GM12872 (cell line): ENCODE data around the gene SLC6A6.

Source experiments
- TF ChIP-seq, protein P1 (sequence below): IDR thresholded peaks from 3 replicates; pipeline ENCODE4 v1.5.1; 2011; ENCODE audit warnings: low read depth, mild to moderate bottlenecking, low read length, moderate library complexity; ENCODE audit not compliant: insufficient read depth

The SLC6A6 gene

DNA sequence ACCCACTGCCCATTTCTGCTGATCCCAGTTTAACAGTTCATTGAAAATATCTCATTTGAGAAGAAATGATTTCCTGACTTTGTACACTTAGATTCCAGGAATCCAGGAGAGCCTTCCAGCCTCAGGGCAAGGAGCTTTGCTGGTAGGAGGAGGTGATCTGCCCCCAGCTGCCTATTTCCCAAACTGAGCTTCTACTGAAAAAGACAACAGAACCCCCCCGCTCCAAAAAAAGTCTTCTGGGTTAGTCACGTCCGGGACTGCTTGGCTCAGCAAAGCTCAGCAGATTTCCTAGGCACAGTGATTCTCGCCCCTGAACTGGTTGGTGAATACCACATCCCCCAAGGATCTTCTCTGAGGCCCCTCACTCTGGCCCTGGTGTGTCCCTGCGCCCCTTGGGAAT, 13.1 kb downstream of the SLC6A6 start:
- TF ChIP-seq, protein P1, sequence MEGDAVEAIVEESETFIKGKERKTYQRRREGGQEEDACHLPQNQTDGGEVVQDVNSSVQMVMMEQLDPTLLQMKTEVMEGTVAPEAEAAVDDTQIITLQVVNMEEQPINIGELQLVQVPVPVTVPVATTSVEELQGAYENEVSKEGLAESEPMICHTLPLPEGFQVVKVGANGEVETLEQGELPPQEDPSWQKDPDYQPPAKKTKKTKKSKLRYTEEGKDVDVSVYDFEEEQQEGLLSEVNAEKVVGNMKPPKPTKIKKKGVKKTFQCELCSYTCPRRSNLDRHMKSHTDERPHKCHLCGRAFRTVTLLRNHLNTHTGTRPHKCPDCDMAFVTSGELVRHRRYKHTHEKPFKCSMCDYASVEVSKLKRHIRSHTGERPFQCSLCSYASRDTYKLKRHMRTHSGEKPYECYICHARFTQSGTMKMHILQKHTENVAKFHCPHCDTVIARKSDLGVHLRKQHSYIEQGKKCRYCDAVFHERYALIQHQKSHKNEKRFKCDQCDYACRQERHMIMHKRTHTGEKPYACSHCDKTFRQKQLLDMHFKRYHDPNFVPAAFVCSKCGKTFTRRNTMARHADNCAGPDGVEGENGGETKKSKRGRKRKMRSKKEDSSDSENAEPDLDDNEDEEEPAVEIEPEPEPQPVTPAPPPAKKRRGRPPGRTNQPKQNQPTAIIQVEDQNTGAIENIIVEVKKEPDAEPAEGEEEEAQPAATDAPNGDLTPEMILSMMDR = no peak

DNA sequence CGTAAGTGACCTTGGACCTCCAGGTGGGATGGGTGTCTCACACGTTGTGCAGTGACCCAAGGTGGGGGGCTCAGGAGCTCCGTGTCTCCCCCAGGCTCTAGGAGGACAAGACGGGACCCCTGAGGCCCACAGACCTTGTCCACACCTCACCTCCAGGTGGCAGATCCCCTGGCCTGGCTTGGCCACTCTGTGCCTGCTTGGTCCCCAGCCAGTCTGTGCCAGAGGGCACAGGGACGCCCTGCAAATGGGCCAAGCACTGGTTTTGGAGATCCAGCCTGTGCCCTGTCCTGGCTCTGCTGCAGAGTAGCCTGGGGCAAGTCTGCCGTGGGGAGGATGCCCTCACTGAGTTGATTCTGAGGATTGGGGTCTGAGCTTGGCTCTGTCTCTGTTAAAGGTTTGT, 14.0 kb downstream of the SLC6A6 start:
- TF ChIP-seq, protein P1 = no peak

DNA sequence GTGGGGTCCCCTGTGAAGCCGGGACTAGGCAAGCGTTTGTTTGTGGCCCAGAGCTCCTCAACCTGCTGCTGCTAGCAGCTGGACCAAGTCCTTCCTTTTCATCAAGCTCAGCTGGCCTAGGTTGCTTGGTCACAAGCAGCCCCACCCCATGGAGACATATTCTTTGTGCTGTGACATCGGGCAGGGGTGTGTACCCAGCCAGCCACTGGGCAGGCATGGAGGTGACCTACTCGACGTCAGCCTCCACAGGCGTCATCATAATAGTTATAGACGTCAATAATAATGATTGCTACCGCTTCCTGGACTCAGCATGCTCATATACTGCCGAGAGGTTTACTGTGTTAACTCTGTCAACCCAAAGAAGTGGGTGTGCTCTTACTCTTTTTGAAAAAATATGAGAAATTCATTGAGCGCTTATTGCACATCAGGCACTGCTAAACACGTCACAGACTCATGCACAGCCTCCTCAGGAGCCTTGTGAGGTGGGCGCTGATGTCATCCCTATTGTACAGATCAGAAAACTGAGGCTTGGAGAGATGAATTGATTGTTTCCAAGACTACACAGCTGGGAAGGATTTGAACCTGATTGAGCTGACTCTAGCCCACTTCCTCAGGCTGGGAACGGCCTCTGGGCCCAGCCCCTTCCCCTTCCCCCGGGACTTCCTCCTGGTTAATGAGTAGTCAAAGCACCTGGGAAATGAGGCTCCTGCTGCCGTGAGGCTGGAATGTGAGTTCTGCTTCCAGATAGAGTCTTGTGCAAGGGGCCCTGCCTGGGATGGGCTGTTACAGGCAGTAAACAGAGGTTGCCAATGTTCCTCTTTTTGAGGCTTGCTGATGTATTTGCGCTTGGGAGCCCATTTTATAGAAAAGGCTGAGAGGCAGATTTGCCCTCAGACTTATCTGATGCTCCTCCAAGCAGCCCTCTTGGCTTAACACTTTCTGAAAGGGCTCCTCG, 16.2 kb downstream of the SLC6A6 start:
- TF ChIP-seq, protein P1 = no peak

DNA sequence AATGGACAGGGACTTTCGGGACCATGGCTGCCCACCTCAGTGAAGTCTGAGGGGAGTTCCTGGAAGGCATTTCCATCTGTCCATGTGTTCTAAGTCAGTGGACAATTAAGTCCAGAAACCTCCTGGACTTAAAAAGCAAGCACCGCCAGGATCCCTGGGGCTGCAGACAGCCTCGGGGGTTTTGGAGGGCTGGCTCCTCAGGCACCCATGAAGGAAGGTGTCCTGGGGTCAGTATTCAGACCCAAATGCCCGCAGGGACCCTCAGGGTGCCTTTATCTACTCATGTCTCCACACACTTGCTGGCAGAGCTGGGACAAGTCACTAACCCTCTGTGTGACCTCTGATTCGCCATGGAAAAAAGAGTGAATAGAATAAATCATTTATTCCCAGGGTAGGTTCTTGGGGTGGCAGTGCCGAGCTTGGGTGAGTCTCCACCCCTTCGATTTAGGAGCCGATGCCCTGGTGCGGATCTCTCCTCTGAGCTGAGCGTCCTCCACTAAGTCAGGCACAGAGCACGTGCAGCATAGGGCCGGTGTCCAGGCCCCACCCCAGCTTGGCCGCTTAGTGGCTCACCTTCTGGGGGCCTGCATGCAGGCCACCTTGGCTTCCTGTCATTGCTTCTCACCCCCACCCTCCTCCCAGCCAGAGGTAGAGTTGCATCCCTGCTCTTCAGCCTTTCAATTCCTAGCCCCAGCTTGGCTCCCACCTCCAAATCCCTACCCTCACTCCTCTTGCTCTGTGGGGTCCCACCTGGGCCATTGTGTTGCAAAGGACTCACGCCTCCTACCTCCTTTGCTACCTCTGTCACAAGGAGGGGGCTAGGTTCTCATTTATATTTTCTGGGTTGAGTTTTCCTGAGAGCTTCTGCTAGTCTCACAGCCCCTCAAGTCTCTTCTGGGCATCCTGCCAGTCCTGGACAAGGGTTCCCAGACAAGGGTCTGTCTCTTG, 19.9 kb downstream of the SLC6A6 start:
- TF ChIP-seq, protein P1 = no peak

DNA sequence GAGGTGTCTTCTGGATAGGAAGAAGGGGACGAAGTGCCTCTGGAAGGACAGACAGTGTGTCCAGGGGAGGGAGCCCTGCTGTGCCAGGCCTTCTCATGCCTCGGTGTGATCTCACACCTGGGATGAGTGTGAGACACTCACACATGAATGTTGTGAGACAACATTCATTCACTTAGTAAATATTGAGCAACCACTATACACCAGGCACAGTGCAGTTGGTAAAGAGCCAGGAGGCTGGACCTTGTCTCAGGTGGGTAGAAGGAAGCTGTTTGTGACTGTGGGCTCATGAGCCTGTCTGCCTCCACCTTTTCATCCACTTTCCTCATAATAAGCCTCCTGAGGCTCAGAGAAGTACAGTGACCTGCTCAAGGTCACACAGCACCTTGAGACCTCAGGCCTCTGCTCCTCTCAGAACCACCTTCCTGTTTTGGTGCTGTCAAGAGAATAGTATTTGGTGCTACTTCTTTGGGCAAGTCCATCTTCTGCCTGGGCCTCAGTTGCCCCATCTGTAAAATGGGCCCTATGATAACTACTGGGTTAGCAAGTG, 20.9 kb downstream of the SLC6A6 start:
- TF ChIP-seq, protein P1 = no peak

DNA sequence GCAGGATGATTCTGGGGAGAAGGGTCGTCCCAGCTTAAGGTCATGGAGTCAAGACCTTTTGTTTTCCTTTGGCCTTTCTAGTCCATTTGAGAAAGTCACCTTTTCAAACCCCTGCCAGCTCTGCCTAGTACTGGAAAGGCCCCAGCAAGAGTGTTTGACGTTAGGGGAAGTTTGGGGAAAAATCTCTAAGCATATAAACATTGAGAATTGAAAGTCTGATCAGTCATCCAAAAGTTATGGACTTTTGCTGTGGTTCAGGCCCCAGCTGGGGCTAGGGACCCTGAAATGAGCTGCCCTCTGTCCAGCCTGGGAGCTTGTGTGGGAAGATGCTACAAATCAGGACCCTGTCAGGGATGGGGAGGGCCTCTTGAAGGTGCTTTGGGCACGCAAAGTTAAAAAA, 21.6 kb downstream of the SLC6A6 start:
- TF ChIP-seq, protein P1 = no peak
